Skeletal muscle satellite cell (primary cell): ENCODE data around the gene PTPRD.
A peak's percentile ranks its signal among the peaks of the same experiment; 100 is the strongest.
"Not testable (repeated sequence)": the region's sequence is repeated elsewhere in the genome, so short reads cannot be mapped to it uniquely, and the experiment has no call there.

ENCODE experiments used
- H3K27me3 ChIP-seq: 2 replicates; pipeline ENCODE4 v1.7.0; 2013; ENCODE audit warnings: low read length; ENCODE audit not compliant: control insufficient read depth, insufficient read depth
- H3K36me3 ChIP-seq: 2 replicates; pipeline ENCODE4 v1.7.0; 2013; ENCODE audit warnings: mild to moderate bottlenecking, control low read depth, low read length; ENCODE audit not compliant: insufficient read depth
- H3K4me1 ChIP-seq: 2 replicates; pipeline ENCODE4 v1.7.0; 2013; ENCODE audit warnings: low read length; ENCODE audit not compliant: control insufficient read depth, insufficient read depth
- H3K4me2 ChIP-seq: 2 replicates; pipeline ENCODE4 v1.7.0; 2013; ENCODE audit warnings: mild to moderate bottlenecking, low read length
- H3K4me3 ChIP-seq: 2 replicates; pipeline ENCODE4 v1.7.0; 2013; ENCODE audit warnings: low read length
- H3K9ac ChIP-seq: 2 replicates; pipeline ENCODE4 v1.7.0; 2013; ENCODE audit warnings: mild to moderate bottlenecking, low read depth, low read length, moderate library complexity
- H3K9me3 ChIP-seq: replicated peaks from 2 replicates; pipeline ENCODE4 v1.7.0; 2013; ENCODE audit warnings: mild to moderate bottlenecking, control low read depth, low read length

Gene PTPRD

DNA sequence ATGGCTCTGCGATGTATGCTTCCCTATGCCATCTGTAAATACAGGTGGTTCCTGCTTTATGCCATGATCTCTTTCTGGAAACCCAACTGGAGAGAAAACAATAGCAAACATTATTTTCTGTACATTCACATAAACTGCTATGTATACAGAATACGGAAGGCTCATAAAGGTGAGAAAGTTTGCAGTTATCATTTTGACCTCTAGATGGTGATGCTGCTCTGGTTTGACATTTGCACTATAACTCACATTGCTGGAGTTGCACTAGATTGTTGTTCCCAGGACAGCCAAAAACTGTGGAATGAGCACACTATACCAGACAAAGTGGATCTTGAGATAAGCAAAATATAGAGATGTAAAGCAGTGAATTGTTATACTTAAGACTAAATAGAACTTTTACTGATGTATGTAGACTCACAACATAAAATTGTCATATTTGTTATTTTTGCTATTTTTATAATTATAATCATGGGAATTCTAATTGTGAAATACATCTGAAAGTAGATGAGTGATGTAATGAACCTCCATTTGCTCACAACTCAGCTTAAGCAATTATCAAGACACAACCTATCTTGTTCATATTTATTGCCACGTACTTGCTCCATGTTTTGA lies 246.5 kb downstream of the PTPRD start:
- Histone ChIP-seq H3K9me3 (no peaks in the 10 kb centered on the region), H3K9ac (no peak overlapping the region), H3K4me2 (no peak overlapping the region), H3K36me3 (no peaks in the 10 kb centered on the region), H3K4me1 (no peaks in the 10 kb centered on the region), H3K27me3 (no peaks in the 10 kb centered on the region), H3K4me3 (no peak overlapping the region)

DNA sequence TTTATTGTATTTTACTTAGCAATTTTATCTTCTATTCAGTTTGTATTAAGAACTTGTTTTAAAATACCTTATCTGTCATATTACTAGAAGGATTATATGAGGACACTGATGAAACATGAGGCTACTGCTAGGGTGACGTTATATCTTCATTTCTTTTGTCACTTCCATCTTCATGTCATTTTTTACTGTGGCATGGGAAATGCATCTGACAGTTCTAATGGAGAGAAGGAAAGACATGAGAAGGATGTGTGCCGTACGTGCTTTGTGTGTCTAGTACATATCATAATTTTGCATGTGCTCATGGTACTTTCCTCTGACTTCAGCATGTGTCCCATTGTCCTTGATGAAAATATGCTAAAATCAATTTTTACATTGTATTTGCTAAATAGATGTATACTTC lies 258.2 kb downstream of the PTPRD start:
- no peaks in the 10 kb centered on the region for H3K4me1 ChIP-seq
- H3K9me3 ChIP-seq: no peaks in the 10 kb centered on the region
- no peaks in the 10 kb centered on the region for H3K27me3 ChIP-seq
- no peaks in the 10 kb centered on the region for H3K36me3 ChIP-seq
- no peak overlapping the region for H3K9ac ChIP-seq
- H3K4me2 ChIP-seq: no peak overlapping the region
- H3K4me3 ChIP-seq: no peak overlapping the region

DNA sequence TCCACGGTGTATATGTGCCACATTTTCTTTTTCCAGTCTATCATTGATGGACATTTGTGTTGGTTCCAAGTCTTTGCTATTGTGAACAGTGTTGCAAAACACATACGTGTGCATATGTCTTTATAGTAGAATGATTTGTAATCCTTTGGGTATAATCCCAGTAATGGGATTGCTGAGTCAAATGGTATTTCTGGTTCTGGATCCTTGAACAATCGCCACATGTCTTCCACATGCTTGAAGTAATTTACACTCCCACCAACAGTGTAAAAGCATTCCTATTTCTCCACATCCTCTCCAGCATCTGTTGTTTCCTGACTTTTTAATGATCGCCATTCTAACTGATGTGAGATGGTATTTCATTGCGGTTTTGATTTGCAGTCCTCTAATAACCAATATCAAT lies 267.2 kb downstream of the PTPRD start:
- not testable (repeated sequence) for H3K4me1 ChIP-seq, H3K4me3 ChIP-seq, H3K36me3 ChIP-seq, H3K9me3 ChIP-seq, H3K9ac ChIP-seq, H3K4me2 ChIP-seq, H3K27me3 ChIP-seq

DNA sequence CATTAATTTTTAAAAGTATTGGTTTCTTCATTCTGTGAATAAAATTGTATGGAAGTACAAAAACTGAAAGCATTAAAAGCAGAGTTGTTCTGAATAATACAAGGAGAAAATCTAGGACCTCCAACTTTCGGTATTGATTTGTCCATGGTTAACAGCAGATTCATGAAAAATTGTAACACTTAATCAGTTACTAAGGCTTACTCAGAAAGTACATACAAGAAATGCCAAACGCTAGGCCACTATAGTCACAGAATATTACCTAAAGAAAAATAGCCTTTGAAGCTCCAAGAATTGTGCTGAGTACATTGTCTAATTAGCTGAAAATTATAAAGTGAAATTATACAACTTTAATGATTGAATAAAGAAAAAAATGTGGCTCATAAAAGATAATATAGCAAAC lies 271.7 kb downstream of the PTPRD start:
- H3K9ac ChIP-seq: no peak overlapping the region
- no peak overlapping the region for H3K4me3 ChIP-seq
- no peaks in the 10 kb centered on the region for H3K27me3 ChIP-seq
- no peaks in the 10 kb centered on the region for H3K36me3 ChIP-seq
- no peak overlapping the region for H3K4me2 ChIP-seq
- H3K9me3 ChIP-seq: no peaks in the 10 kb centered on the region
- H3K4me1 ChIP-seq: no peaks in the 10 kb centered on the region

- no peaks in the 10 kb centered on the region for H3K27me3 ChIP-seq
- H3K4me3 ChIP-seq: no peak overlapping the region
- H3K4me2 ChIP-seq: no peak overlapping the region
- H3K4me1 ChIP-seq: no peaks in the 10 kb centered on the region
- no peaks in the 10 kb centered on the region for H3K36me3 ChIP-seq
- H3K9ac ChIP-seq: no peak overlapping the region
- H3K9me3 ChIP-seq: no peaks in the 10 kb centered on the region
Measured at GRCh38 chr9:10339152-10339551, 273.6 kb downstream of the PTPRD start.

- Histone ChIP-seq H3K4me1 (no peaks in the 10 kb centered on the region), H3K4me2 (no peak overlapping the region), H3K9me3 (no peaks in the 10 kb centered on the region), H3K9ac (no peak overlapping the region), H3K4me3 (no peak overlapping the region), H3K27me3 (no peaks in the 10 kb centered on the region), H3K36me3 (no peaks in the 10 kb centered on the region)
Measured at GRCh38 chr9:10331157-10331556, 281.6 kb downstream of the PTPRD start.

DNA sequence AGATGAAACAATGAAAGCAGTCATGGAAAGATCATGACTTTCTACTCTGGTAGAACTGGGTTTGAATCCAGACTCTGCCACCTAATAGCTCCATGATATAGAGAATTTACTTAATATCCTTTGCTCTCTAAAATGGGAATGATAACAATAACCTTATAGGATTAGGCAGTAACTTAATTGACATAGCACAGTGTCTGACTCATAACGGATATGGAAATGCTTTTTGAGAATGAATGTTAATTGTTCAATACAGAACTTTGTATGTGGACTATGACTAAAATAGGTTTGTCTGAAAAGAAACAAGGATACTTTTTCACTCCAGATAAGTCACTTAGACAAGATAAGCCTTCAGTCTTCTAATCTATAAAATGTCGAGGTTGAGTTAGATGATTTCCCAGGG lies 330.7 kb downstream of the PTPRD start:
- Histone ChIP-seq H3K4me1 (no peaks in the 10 kb centered on the region), H3K9ac (no peak overlapping the region), H3K9me3 (no peaks in the 10 kb centered on the region), H3K4me3 (no peak overlapping the region), H3K27me3 (no peaks in the 10 kb centered on the region), H3K4me2 (no peak overlapping the region), H3K36me3 (no peaks in the 10 kb centered on the region)

DNA sequence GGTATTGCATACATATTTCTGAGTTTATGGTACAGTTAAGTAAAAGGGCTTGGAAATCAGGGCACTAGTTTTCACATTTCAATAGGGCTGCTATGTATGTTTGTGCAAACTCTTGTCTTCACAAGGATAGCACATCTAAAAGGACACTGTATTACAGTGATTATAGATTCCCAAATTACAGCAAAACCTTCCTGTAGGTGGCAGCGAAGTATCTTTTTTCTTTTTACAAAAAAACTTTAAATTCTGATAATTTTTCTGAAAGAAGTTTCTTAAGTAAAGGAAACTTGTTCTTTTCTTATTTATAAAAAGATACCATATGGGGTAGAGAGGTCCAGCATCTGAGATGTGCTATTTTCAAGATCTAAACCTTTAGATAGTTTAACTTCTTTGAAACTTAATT lies 337.8 kb downstream of the PTPRD start:
- no peaks in the 10 kb centered on the region for H3K9me3 ChIP-seq

DNA sequence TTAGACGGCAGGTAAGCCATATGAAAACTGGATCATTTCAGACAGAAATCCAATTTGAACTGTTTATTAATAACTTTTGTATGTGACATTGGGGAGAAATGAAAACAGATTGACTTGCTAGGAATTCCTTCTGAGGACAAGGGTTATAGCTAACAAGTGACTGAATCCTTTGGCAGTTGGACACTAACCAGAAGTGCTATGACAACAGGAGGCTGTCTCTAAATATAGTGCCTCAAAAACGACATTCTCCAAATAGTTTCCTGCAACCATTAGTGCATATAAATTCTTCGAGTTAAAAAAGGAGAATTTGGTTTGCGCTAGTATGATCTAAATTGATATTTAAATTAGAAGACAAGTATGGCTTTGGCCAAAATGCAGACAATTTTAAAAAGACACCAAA lies 338.6 kb downstream of the PTPRD start:
- H3K27me3 ChIP-seq: no peaks in the 10 kb centered on the region
- H3K4me2 ChIP-seq: no peak overlapping the region
- H3K9ac ChIP-seq: no peak overlapping the region
- H3K4me3 ChIP-seq: no peak overlapping the region
- no peaks in the 10 kb centered on the region for H3K9me3 ChIP-seq
- no peaks in the 10 kb centered on the region for H3K36me3 ChIP-seq
- H3K4me1 ChIP-seq: no peaks in the 10 kb centered on the region

More for the DNA sequence above, 337.8 kb downstream of the PTPRD start:
- H3K36me3 ChIP-seq: no peaks in the 10 kb centered on the region
- H3K4me3 ChIP-seq: no peak overlapping the region
- no peak overlapping the region for H3K9ac ChIP-seq
- no peaks in the 10 kb centered on the region for H3K27me3 ChIP-seq
- no peaks in the 10 kb centered on the region for H3K4me1 ChIP-seq
- H3K4me2 ChIP-seq: no peak overlapping the region

DNA sequence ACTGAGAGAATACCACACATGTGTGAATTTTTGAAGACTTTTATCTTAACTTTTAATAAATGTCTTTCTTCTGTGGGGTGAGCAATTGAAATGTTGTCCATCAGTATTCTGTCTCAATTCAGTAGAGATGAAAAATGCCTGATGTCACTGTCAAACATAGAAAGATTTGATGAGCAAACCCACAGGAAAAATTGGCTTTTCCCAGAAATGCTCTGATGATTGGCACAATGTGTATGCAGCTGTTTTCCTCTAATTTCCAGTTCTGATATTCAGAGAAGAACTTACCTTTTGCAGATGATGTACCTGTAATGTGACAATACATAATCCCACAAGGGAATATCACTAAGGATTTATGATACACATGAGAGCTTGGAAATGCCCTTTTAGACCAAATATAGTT lies 340.0 kb downstream of the PTPRD start:
- no peak overlapping the region for H3K4me3 ChIP-seq
- no peaks in the 10 kb centered on the region for H3K4me1 ChIP-seq
- no peak overlapping the region for H3K9ac ChIP-seq
- H3K27me3 ChIP-seq: no peaks in the 10 kb centered on the region
- no peaks in the 10 kb centered on the region for H3K36me3 ChIP-seq
- no peak overlapping the region for H3K4me2 ChIP-seq
- no peaks in the 10 kb centered on the region for H3K9me3 ChIP-seq

DNA sequence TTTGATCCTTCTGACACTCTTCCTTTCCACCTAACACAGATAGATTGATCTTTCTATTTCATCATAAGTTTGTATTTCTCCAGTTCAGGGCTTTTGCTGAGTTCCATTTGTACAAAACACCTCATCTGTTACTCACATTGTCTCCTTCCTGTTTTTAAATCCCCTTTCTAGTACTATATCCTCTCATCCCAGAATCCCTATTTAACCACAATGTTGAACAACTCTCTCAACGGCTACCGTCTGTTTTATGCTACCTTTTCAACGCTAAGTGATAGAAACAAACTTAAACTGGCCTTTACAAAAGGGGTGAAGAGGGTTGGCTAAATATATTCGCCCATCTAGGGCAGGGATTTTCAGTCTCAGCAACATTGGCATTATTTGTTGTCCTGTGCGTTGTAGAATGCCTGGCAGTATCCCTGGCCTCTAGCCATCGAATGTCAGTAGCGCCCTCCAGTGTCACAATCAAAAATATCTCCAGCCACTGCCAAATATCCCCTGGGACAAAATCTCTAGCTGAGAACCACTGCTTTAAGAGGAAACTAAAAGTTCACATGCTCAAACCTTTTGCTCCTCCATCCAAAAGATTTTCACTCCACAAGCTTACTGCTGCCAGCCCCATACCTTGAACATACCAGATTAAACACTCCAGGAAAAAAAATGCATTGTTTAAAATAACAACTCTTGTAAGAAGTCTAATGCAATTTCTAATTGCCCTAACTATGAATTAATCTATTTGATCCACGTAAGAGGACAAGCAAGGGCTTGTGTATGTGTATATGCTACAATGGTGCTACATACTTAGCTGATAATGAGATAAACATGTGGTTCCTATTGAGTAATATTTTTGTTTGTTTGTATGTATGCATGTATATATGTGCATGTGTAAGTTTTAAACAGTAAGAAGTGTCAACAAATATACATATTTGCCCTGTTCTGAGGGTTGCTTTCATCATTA lies 344.0 kb downstream of the PTPRD start:
- no peaks in the 10 kb centered on the region for H3K9me3 ChIP-seq
- no peaks in the 10 kb centered on the region for H3K4me1 ChIP-seq
- H3K4me2 ChIP-seq: peak overlapping the region; percentile 65
- no peak overlapping the region for H3K9ac ChIP-seq
- H3K4me3 ChIP-seq: no peak overlapping the region
- no peaks in the 10 kb centered on the region for H3K36me3 ChIP-seq
- H3K27me3 ChIP-seq: no peaks in the 10 kb centered on the region

GRCh38 chr9:10265153-10265631 lies 347.6 kb downstream of the PTPRD start:
- H3K9ac ChIP-seq: no peak overlapping the region
- H3K36me3 ChIP-seq: no peaks in the 10 kb centered on the region
- H3K9me3 ChIP-seq: no peaks in the 10 kb centered on the region
- H3K27me3 ChIP-seq: no peaks in the 10 kb centered on the region
- H3K4me2 ChIP-seq: no peak overlapping the region
- H3K4me1 ChIP-seq: no peaks in the 10 kb centered on the region
- H3K4me3 ChIP-seq: no peak overlapping the region
